Brain microvascular endothelial cell (primary cell): Measurements from ENCODE around the gene FJX1.

ENCODE experiments used
- DNase-seq: peaks from one replicate; pipeline ENCODE4 v3.0.0-alpha.2; 2020
- H3K27ac ChIP-seq: fragments of 250-450 bp; sonication (Bioruptor Pico); 2 replicates; pipeline ENCODE4 v1.5.1; 2020; ENCODE audit warnings: mild to moderate bottlenecking, moderate library complexity
- H3K27me3 ChIP-seq: fragments of 250-450 bp; sonication (Bioruptor Pico); replicated peaks from 2 replicates; pipeline ENCODE4 v1.5.1; 2020; ENCODE audit warnings: mild to moderate bottlenecking
- H3K36me3 ChIP-seq: fragments of 250-450 bp; sonication (Bioruptor Pico); replicated peaks from 2 replicates; pipeline ENCODE4 v1.5.1; 2020; ENCODE audit warnings: mild to moderate bottlenecking
- H3K4me3 ChIP-seq: 2 replicates; pipeline ENCODE4 v1.5.1; 2011; ENCODE audit warnings: low read depth, mild to moderate bottlenecking, control low read depth, low read length, moderate library complexity
- CTCF ChIP-seq: IDR thresholded peaks from 2 replicates; pipeline ENCODE4 v1.5.1; 2011; ENCODE audit warnings: low read depth, mild to moderate bottlenecking, moderate library complexity, low read length, control low read depth, inconsistent platforms; ENCODE audit errors: missing control alignments
- in situ Hi-C: cut with HindIII; loops from 2 replicates; pipeline ENCODE4 v1.10.0; 2017; ENCODE audit warnings: low sequenced_read_pairs, low pct_ligation_motif_present

FJX1 gene

GRCh38 chr11:35600331-35600838 is 17.9 kb upstream of the FJX1 start:
- DNase-seq: no peak
- TF ChIP-seq CTCF: no peak
- in situ Hi-C loops: loop anchor here (25.0 kb wide), 1 partner anchor 662 kb away; no protein-coding TSS in a partner anchor
- H3K4me3 ChIP-seq: no peak overlapping the region
- no peak overlapping the region for H3K27ac ChIP-seq
- no peaks in the 10 kb centered on the region for H3K27me3 ChIP-seq
- H3K36me3 ChIP-seq: no peaks in the 10 kb centered on the region

GRCh38 chr11:35602160-35602793 is 16.0 kb upstream of the FJX1 start:
- H3K27ac ChIP-seq: no peak overlapping the region
- no peak overlapping the region for H3K4me3 ChIP-seq
- H3K36me3 ChIP-seq: no peaks in the 10 kb centered on the region
- TF ChIP-seq CTCF: no peak
- no peak for DNase-seq
- no peaks in the 10 kb centered on the region for H3K27me3 ChIP-seq
- in situ Hi-C loops: loop anchor here (25.0 kb wide), 1 partner anchor 660 kb away; no protein-coding TSS in a partner anchor

- DNase-seq: no peak
- no peak overlapping the region for H3K27ac ChIP-seq
- in situ Hi-C loops: loop anchor here (25.0 kb wide), 1 partner anchor 659 kb away; no protein-coding TSS in a partner anchor
- TF ChIP-seq CTCF: no peak
- no peaks in the 10 kb centered on the region for H3K27me3 ChIP-seq
- no peaks in the 10 kb centered on the region for H3K36me3 ChIP-seq
- H3K4me3 ChIP-seq: no peak overlapping the region
These were observed 15.3 kb upstream of the FJX1 start for GRCh38 chr11:35602979-35603378.

- no peak overlapping the region for H3K4me3 ChIP-seq
- H3K27me3 ChIP-seq: no peaks in the 10 kb centered on the region
- no peak overlapping the region for H3K27ac ChIP-seq
- in situ Hi-C loops: loop anchor here (25.0 kb wide), 1 partner anchor 657 kb away; no protein-coding TSS in a partner anchor
- no peak for TF ChIP-seq CTCF
- no peaks in the 10 kb centered on the region for H3K36me3 ChIP-seq
- no peak for DNase-seq
These were observed 12.6 kb upstream of the FJX1 start for GRCh38 chr11:35605706-35606105.

GRCh38 chr11:35606206-35606605 is 12.1 kb upstream of the FJX1 start:
- no peaks in the 10 kb centered on the region for H3K36me3 ChIP-seq
- H3K27ac ChIP-seq: no peak overlapping the region
- H3K27me3 ChIP-seq: no peaks in the 10 kb centered on the region
- DNase-seq: no peak
- no peak overlapping the region for H3K4me3 ChIP-seq
- in situ Hi-C loops: loop anchor here (25.0 kb wide), 1 partner anchor 656 kb away; no protein-coding TSS in a partner anchor
- no peak for TF ChIP-seq CTCF
